Activated CD8-positive, alpha-beta memory T cell treated with anti-CD3 and anti-CD28 coated beads, Interleukin-2, amount 50 U/mL, for 24 hours (primary cell): Measurements from ENCODE around the gene BCAP31.
"Not testable (repeated sequence)": the region's sequence is repeated elsewhere in the genome, so short reads cannot be mapped to it uniquely, and the experiment has no call there.

ENCODE experiments used
- DNase-seq: peaks from one replicate; pipeline ENCODE4 v3.0.0-alpha.2; 2020; ENCODE audit errors: extremely low read depth

Gene BCAP31

DNA sequence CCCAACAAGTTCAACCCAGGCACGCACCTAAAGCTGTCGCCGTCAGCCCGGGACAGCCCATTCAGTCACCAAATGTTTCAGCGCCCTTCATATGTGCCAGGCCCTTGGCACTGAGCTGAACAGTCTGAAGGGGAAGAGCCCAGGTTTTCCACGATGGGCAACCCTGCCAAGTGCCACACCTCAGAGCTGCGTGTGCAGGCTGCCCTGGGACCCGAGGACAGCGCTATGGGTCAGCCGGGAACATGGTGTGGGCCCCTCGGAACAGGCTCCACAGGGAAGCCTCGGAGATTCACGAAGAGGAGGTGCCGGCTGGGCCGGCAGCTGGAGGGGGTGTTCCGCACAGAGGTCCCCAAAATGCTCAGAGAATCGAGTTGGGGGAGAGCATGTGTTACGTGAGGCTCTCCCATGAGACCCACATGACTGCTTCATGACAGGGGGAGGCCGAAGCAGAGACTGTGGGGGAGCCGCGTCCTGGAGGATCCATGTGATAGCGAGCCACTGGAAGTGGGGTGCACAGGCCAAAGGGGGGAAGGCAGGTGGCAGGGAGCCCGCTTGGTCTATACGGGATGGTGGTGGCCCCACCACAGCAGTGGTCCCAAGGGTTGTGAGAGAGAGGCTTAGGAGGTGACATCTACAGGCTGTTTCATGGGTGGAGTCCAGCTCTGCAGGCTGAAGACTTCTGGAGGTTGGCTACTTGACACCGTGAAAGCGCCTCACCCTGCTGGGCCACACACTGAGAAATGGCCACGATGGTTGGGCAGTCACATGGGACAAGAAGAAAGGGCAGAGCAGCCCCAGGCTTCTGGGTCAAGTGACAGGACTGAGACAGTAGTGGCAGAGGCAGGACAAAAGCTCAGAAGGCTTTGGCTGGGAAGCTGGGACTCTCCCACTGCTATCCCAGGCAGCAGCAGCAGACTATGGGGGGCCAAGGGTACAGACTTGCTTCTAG is 14.2 kb downstream of the BCAP31 start:
- DNase-seq: no peak

DNA sequence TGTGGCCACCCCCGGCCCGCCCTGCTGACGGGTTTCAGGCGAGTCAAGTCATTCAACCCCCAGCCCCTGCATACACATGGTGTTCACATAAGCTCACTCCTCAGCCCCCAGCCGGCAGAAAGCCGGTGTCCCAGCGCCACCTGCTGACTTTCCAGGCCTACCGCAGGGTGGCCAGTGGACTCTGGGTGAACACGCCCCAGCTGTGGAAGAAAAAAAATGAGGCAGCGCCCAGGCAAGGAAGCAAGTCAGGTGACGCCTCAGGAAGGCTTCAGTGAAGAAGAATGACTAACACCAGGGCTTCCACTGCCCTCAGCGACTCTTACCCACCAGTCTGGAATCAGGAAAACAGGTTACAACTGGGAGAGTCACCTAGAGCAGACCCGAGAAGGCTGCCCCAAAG is 15.8 kb downstream of the BCAP31 start:
- DNase-seq: no peak

DNA sequence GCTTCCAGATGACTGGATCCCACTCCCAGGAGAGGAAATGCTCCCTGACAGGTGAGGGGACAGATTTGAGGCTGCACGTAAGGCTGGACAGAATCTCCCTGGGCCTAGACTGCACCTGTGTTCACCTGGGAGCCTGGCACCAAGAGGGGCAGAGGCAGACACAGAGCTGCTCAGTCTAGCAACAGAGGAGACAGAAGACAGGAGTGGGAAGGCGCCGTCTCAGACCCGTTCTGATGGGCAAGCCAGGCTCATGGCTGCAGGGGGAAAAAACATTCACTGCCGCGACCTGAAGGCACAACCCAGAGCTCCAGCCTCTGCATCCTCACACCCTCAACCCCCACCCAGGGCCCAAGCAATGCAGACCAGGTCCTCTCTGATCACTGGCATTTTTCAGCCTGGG is 16.8 kb downstream of the BCAP31 start:
- no peak for DNase-seq

DNA sequence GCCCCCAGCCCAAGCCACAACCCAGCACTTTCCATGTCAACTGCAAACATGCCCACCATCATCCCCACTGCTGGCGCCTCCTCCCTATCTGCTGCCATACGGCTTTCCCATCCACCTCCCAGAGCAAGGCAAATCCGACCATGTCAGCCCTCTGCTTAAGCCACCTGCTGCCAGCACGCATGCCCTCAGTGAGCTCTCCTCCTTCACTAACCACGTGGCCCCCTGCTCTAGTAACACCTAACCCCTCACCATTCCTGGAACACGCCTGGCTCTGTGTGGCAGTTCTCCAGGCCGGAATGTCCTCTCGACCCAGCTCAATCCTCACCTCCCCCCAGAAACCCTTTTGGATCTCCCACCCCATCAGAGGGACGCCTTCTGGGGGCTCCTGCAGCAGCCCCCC is 17.4 kb downstream of the BCAP31 start:
- no peak for DNase-seq

DNA sequence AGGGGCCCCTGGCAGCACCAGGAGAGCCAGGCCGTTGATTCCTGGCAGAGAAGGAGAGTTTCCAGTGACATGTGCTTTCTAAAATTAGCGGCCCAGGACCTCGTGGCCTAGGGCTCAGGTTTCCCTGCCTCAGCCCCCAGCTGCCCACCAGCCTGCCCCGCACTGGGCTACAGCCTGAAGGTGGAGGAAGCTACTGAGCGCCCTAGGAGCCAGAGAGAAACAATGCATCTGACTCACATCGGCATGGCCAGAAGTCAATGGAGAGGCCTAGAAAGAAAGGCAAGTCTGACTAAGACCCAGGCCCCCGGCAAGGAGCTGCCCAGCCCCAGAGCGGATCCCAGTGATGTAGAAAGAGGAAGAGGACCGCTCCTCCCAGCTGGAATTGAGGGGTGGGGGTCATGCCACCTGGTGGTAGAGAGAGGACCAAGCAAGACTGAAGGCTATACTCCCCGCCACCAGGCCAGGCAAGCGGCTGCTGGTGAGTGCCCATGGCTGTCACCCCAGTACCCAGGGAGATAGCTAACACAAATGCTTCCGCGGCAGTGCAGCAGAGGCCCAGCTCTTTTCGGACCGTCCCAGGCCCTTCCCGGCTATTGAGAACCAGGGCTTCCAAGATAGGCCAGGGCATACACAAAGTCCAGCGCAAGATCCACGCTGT is 18.7 kb downstream of the BCAP31 start:
- DNase-seq: not testable (repeated sequence)

DNA sequence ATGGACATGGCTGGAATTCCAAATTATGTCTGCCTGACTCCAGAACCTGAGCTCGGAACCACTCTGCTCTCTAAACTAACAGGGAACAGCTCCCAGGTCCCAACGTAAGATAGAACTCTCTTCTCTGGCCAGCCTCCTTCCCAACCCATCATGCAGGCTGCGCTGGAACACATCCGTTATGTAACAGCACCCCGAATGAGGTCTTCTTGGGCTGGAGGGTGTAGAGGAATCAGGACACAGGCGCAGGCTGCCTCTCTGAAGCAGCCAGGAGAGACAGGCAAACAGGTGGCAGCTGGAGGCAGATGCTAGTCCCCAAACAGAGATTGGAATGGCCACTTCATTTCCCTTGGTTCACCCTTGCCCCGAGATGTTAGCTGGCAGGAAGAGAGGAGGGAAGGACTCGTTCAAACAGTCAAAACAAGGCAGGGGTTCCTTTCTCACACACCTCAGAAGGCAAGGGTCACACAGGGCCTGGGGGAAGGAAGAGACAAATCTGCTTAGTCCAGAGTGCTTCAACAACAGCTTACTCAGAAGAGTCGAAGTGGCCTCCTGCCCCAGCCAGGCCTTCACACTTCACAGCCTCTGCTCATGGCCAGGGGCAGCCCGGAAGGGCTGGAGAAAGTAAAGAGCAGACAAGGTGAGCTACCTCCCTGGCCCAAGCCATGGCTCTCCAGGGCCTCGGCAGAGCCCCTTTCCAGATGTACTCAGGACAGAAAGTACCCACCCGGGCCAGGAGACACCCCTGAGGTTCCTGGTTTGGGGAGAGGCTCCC is 19.4 kb downstream of the BCAP31 start:
- DNase-seq: not testable (repeated sequence)

DNA sequence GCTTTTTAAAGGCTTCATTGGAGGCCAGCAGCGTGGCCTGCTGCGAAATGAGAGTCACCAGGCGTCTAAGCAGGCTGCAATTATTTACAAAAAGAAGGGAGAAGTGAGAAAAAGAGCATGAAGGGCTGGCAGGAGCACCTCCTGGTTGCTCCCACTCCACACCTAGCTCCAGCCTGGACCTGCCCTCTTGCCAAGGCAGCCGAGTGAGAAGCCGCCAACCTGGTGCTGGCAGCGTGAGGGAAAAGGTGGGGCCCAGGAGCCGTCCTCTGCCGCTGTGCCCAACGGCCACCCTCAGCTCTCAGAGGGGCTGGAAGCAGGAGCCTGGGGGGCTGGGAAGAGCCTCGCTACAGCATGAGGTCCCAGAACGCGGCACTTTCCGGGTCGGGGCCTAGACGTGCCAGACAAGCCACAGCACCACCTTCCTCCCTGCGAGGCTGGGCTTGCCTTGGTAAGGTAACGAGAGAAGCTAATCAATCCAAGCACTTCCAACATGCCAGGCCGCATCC is 20.1 kb downstream of the BCAP31 start:
- DNase-seq: no peak

DNA sequence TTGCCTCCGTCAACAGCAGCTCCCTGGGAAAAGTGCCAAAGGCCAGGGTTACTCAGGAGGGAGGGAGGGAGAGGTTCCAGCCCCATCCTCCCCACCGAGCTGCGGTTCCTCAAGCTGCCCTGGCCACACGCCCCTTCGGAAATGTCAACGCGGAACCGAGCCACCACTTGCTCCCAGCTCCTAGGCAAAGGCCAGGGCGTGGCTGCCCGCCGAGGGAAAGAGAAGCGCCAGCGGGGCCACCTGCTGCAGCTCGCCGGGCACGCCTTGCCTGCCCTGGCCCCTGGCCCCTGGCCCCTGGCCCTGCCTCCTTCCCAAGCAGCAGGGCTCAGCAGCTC is 21.2 kb downstream of the BCAP31 start:
- no peak for DNase-seq

DNA sequence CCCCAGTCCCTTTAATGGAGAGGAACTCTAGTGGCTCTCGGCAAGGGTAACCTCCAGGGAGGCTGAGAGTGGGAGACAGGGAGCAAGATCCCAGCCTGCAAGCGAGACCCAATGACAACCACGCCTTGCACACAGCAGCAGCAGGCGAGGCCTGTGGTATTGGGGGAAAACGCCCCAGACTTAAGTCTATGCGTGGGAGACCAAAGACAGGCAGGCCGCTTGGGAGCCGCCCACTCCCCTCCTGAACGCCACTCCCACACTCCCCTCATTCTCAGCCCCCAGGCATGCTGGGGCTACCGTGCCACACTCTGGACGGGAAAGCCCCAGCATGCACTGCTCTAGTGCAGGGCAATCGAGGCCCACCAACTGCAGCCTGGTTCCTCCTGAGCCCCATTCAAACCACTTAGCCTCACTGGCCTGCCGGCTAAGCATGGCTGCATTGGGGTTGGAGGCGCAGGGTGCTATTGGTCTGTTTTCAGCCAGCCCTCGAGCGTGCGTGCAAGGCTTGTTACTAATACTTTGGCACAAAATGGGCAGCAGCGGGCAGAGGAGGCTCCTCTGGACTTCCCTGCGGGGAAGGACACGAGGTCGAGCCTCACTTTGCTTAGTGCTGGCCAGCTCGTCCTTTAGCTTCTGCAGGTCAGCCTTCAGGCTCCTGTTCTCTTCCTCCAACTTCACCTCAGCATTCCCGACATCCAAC is 21.7 kb downstream of the BCAP31 start:
- DNase-seq: no peak

DNA sequence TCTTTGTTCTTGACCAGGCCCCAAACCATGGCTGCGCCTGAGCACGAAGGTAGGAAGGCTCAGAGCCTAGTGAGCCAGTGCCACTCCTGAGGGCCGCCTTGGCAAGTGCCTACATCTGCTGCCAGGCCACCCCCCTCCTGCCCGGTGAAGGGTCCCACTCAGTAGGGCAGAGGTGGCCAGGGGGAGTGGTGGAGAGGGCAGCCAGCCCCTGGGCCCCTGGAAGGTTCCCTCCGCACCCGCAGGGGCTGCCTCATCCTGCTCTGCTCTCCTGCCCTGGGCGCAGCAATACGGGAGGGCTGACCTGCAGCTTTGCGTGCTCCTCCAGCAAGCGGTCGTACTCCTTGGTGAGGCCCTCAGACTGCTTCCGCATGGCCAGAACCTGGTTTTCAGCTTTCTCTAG is 22.5 kb downstream of the BCAP31 start:
- no peak for DNase-seq

DNA sequence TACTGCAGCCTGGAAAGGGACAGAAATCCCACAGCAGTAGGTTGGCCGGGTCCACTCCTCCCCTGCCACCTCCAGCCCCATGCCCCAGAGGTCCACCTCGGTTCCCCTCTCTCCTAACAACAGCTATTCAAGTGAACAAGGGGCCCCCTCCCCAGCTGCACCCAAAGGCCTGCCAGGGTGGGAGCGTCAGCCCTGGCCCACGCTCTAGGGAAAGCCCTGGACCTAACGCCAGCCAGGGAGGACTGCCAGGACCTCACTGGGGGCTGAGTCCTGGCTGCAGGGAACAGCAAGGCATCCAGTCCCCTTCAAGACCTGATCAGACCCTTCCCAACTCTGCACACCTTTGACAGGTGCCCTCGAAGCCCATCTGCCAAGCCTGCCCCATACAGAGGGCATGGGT is 23.2 kb downstream of the BCAP31 start:
- DNase-seq: no peak

DNA sequence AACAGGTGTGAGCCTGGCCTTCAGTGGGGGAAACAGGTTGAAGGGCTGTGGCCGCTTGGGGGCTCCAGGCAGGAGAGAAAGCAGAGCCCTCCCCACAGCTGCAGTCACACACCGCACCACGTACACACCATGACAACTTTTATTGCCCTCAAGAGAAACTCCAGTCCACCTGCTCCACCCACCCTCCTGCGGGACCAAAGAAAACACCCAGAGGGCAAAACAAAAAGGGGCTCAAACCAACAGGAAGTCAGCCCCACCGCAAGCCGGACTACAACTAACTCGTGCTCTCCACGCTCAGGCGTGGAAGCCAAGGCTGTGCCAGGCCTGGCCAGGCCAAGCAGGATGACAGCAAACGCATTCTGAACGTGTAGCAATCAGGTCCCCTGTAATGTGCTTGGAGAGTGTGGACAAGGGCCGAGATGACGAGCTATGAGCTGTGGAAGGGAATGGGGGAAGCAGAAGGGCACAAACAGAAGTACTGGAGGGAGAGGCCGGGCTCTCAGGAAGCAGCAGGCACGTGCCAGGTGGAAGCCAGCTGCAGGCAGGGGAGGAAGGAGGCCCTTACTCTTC is 23.7 kb downstream of the BCAP31 start:
- no peak for DNase-seq

DNA sequence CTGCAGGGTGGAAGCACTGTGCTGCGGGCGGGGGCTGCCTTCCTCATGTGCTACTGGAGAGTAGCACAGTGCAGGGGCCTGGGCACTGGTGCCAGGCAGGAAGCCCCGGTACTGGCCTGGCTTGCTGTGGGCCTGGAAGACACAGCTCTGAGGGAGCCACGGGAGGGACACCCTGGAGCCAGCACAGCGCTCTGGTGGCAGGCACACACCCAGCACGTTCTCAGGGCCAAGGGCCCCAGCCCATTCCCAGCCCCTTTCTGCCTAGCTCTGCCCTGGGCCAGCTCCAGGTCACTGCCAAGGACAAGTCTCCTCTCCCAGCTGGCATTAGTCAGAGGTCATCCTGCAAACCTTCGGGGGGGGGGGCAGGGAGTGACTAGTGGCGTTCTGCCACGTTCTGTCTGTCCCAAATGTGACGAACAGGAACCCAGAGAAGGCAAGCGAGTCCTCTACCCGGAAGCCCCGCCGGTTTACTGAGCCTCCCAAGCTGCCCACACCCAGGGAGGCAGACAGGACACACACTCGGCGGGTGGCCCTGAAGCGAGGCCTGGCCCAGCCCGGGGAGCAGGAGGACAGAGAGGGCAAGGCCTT is 24.3 kb downstream of the BCAP31 start:
- not testable (repeated sequence) for DNase-seq

DNA sequence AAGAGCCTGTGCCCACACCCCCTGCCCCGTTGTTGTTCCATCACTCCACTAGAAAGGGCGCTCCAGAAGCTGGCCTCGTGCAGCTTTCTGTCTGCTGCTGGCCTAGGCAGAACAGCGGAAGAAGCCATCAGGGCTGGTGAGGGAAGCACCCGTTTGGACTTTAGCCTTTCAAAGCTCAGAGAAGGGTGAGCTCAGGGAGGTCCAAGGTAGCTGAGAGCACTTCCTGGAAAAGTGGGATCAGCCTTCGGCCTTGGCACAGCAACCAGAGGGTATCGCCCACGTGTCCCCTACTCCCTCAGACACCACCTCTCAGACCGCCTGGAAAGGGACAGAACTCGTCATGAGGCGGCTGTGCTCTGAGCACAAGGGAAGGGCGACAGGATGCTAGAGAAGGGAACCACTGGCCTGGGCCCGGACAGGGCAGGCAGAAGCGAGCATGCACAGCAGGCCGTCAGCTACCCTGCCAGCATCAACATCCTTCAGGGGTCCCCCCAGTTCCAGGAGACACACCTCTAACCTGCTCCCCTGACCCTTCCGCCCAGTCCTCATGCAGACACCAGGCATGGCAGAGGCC is 24.9 kb downstream of the BCAP31 start:
- not testable (repeated sequence) for DNase-seq

DNA sequence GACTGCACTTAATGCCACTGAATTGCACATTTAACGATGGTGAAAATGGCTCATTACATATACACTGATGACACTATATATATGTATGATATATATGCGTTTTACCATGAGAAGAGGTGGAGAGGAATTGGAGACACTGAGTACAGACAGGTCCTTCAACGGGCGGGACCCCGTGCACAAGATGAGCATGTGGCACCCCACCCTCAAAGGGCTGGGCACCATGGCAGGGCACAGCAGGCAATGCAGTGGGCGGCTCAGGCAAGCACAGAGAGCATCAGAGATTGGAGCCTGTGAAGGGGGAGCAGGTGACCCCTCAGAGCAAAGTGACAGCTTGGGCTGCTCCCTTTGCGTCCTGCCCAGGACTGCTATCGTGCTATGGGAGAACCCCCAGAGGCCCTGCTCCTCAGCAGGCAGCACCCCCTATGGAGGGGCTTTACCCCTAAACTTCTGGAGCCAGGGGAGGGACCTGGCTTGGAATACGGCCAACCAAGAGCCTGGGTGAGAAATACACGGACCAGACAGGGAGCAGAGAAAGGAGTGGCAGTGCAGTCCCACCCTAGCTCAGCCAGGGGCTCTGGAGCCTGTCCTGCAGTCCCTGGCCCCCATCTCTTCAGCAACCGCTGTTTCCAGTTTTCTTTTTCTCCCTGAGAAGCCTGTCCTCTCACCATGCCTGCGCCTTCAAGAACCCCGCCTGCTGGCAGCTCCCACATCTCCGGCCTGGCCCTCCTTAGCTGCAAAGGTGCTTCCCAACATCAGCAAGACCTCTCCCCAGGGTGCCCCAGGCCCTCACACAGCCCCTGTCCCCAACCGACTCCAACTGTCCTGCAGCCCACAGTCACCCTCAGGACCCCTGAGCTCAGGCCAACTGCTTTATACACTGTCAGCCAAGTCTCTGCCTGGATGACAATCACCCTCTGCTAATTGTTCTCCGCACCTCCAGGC is 26.0 kb downstream of the BCAP31 start:
- DNase-seq: no peak

DNA sequence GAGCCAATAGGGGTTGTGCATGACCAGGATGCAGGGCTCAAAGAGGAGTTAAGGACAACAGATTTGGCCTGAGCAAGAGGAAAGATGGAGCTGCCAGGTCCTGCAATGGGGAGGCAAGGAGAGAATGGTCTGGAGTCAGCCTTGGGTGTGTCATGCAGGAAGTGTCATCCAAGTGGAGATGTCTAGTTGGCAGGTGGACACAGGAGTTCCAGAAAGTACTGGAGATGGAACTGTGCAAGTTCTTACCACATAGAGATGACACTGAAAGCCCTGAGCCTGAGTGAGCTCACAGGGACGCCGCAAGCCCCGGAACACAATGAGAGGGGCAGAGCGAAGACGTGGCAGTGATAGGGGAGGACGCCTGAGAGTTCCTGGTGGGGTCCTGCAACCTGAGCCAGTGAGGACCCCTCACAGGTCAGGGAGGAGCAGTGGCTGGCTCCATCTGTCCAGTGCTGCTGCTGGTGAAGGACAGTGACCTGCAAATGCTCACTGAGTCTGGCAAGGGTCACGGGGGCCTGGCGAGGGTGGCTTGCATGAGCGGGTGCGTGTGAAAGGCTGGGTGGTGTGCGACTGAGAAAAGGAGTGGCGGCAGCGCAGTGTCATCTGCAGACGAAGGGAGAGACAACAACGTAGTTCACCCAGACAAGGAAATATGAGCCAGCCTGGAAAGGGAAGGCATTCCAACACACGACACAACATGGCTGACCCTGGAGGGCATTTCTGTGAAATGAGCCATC is 27.0 kb downstream of the BCAP31 start:
- DNase-seq: not testable (repeated sequence)

DNA sequence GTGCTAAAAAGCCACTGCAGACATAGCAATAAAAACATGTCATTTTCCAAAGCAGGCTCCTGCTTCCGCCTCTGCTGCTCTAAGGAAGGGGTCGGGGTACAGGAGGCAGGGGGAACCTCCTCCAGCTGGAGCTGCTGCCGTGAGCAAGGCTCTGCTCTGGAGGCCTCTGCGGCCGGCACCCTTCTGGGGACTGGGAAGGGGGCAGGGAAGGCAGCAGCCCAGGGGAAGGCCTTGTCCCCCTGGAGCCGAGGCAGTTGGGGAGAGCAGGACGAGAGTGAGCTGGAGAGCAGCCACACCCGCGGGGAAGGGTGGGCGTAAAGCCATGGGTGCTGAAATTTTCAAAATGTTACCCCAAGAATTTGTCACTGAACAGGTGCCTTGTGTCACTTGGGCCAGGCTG is 27.6 kb downstream of the BCAP31 start:
- DNase-seq: not testable (repeated sequence)

DNA sequence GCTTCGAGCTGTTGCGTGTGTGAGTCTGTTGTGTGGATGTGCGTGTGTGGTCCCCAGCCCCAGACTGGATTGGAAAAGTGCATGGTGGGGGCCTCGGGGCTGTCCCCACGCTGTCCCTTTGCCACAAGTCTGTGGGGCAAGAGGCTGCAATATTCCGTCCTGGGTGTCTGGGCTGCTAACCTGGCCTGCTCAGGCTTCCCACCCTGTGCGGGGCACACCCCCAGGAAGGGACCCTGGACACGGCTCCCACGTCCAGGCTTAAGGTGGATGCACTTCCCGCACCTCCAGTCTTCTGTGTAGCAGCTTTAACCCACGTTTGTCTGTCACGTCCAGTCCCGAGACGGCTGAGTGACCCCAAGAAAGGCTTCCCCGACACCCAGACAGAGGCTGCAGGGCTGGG is 28.1 kb downstream of the BCAP31 start:
- no peak for DNase-seq
